Measurements from ENCODE around the gene CYB5RL. TPM values are rescaled to one million over a fixed set of nuclear protein-coding genes. Genes with fewer than 3 reads are reported as not detected.

CYB5RL gene
- total and polyA plus RNA-seq, 2 of the 8 experiments (the other 6 are each of a cell fraction or from before 2014, with no cell fraction given), result 13.2 to 14.1 TPM

- Histone ChIP-seq H2AK5ac (ENCODE audit: low read depth, low read length) (no peak overlapping the region), H3K4ac (replicated peaks; ENCODE audit: insufficient read length, low read depth, low read length) (no peak overlapping the region), H3K56ac (replicated peaks; ENCODE audit: insufficient read length, low read depth, low read length) (no peak overlapping the region), H3K14ac (ENCODE audit: insufficient read length) (no peak overlapping the region), H4K91ac (replicated peaks; ENCODE audit: insufficient read length, low read length) (no peak overlapping the region), H3K79me2 (ENCODE audit: control insufficient read depth in 1 of 2, insufficient read depth in 2 of 2, low read length in 2 of 2) (no peaks in the 10 kb centered on the region), H4K20me1 (replicated peaks in 1 of 2; ENCODE audit: control insufficient read depth in 1 of 2, insufficient read depth in 2 of 2, low read length in 2 of 2) (no peaks in the 10 kb centered on the region), H3K4me2 (ENCODE audit: insufficient read depth in 1 of 2, low read depth in 2 of 2, low read length in 2 of 2) (no peak overlapping the region), H3K79me1 (ENCODE audit: low read depth, low read length) (no peaks in the 10 kb centered on the region), H3K27ac (ENCODE audit: low read depth, low read length) (no peak overlapping the region), H2BK15ac (ENCODE audit: low read length) (no peak overlapping the region), H3K4me3 (ENCODE audit: extremely low read depth in 1 of 4, insufficient read depth in 2 of 4, low read depth in 3 of 4, low read length in 4 of 4) (no peak overlapping the region), H2AFZ (ENCODE audit: low read length) (no peak overlapping the region), H2BK120ac (replicated peaks; ENCODE audit: low read depth, low read length) (no peak overlapping the region), H2BK5ac (ENCODE audit: low read depth, low read length) (no peak overlapping the region), H2BK12ac (ENCODE audit: low read depth, low read length) (no peak overlapping the region), H3K18ac (ENCODE audit: extremely low read depth, low read length) (no peak overlapping the region), H3K23me2 (ENCODE audit: low read depth, low read length) (no peaks in the 10 kb centered on the region), H3K9ac (replicated peaks in 1 of 4; ENCODE audit: extremely low read depth in 1 of 4, low read depth in 3 of 4, low read length in 3 of 4) (no peak overlapping the region), H3K23ac (ENCODE audit: insufficient read length) (no peak overlapping the region), H2BK20ac (ENCODE audit: low read length) (no peak overlapping the region), H3K4me1 (replicated peaks in 1 of 4; ENCODE audit: control insufficient read depth in 3 of 4, insufficient read depth in 4 of 4, low read length in 3 of 4) (no peaks in the 10 kb centered on the region), H4K5ac (ENCODE audit: insufficient read length, low read depth, low read length) (no peak overlapping the region), H3K27me3 (replicated peaks in 1 of 4; ENCODE audit: control insufficient read depth in 3 of 4, extremely low read depth in 1 of 4, insufficient read depth in 3 of 4, low read length in 3 of 4) (no peaks in the 10 kb centered on the region), H3K9me3 (ENCODE audit: insufficient read depth in 2 of 2, low read depth in 1 of 2, low read length in 1 of 2) (no peaks in the 10 kb centered on the region), H4K8ac (ENCODE audit: extremely low read depth, insufficient read depth, low read length) (peak overlapping the region; percentile 39; the same call in 1 of the 2 replicates), H3K36me3 (ENCODE audit: control insufficient read depth in 2 of 4, insufficient read depth in 4 of 4, low read length in 3 of 4) (no peaks in the 10 kb centered on the region)
- 92% methylated on average over 15 of the region's 15 CpGs; no CpG with 5 or more reads in 1 of the 2 experiments for WGBS, 2 experiments (ENCODE audit: extremely low coverage in 1 of 2, insufficient coverage in 1 of 2, insufficient read length in 1 of 2, insufficient replicate concordance in 2 of 2, low coverage in 1 of 2, low lambda C conversion rate in 2 of 2, missing lambda C conversion rate in 1 of 2)
- ChIA-PET CTCF (ENCODE audit: partially characterized antibody) (interaction anchor here (0.7 to 2.0 kb wide), 7 partner anchors 10 to 295 kb away, joined by 3 to 7 read pairs (median 4); partner anchors contain the start of gene CDCP2), POLR2A (ENCODE audit: partially characterized antibody) (interaction anchor here (0.6 to 1.3 kb wide), 4 partner anchors 9 to 167 kb away, joined by 3 read pairs; no protein-coding TSS in a partner anchor)
- no peak for FAIRE-seq
- TF ChIP-seq GABPA (IDR thresholded peaks at IDR 0.05; ENCODE audit: borderline replicate concordance, insufficient read depth, low read length), result no peak
- no peak for TF ChIP-seq SRF (IDR thresholded peaks at IDR 0.05; ENCODE audit: low read depth, low read length)
- TF ChIP-seq FOSL1 (IDR thresholded peaks at IDR 0.05; ENCODE audit: insufficient read depth, low read depth, low read length), result no peak
- no peak for TF ChIP-seq POLR2A (IDR thresholded peaks at IDR 0.05; ENCODE audit: control extremely low read depth in 1 of 2, low read depth in 2 of 2, low read length in 2 of 2)
- TF ChIP-seq POLR2AphosphoS5 (IDR thresholded peaks at IDR 0.05; ENCODE audit: low read depth, low read length), result no peak
- TF ChIP-seq SUZ12 (IDR thresholded peaks at IDR 0.05; ENCODE audit: low read length), result no peak
- no peak for TF ChIP-seq CHD2 (IDR thresholded peaks at IDR 0.05; ENCODE audit: low read length)
- no peak for TF ChIP-seq BCL11A (IDR thresholded peaks at IDR 0.05; ENCODE audit: low read depth in 2 of 2, low read length in 2 of 2)
- no peak for TF ChIP-seq EGR1 (IDR thresholded peaks at IDR 0.05; ENCODE audit: borderline replicate concordance, low read depth, low read length)
- no peak for TF ChIP-seq KDM1A (IDR thresholded peaks at IDR 0.05; ENCODE audit: borderline replicate concordance, low read length)
- no peak for TF ChIP-seq TEAD4 (IDR thresholded peaks at IDR 0.05; ENCODE audit: low read depth, low read length)
- TF ChIP-seq POU5F1 (IDR thresholded peaks at IDR 0.05; ENCODE audit: low read depth, low read length), result no peak
- no peak for TF ChIP-seq JUND (IDR thresholded peaks at IDR 0.05; ENCODE audit: low read length)
- no peak for DNase-seq (ENCODE audit: low read depth in 1 of 2, low spot score in 2 of 2)
Measured at GRCh38 chr1:54165146-54165545, 34.7 kb downstream of the CYB5RL start.

Measured in H1 (cell line).